Measurements from ENCODE around the gene SCRT2.

Gene SCRT2

DNA sequence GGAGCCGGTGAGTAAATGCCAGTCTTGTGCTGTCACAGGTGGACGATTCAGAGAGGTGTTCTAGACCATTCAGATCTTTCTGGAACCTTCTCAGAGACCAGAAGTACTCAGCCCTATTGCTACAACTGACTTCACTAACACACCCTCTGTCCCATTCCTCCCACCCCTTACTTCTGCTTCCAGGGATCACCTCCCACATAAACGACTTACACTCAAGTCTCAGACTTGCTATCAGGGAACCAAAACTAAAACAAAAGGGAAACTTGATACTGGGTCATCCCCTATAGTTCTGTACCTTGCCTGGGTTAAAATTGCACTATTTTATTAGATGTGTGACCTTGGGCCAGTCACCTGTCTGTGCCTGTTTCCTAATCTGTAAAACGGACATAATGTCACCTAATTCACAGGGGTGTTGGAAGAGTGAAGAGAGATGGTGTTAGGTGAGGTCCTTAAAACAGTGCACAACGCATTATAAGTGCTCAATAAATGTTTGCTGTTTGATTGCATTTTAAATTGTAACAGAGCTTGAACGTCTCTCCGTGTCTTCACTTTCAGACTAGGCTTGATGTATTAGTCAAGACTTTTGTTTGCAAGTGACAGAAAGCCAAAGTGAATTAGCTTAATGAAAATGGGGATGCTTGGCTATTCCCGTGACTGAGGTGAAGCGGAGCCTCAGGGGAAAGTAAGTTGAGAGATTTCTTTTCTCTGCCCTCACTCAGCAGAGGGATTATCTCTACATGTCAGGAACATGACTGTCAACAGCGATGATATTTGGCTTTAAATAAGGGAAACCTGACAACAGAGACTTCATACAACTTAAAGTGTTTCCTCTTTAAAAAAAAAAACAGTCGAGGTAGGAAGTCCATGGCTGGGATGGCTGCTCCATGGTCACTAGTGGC lies 19.6 kb downstream of the SCRT2 start:
- no peak for DNase-seq (ENCODE audit: extremely low read depth, low read depth)
- TF ChIP-seq, protein P1, sequence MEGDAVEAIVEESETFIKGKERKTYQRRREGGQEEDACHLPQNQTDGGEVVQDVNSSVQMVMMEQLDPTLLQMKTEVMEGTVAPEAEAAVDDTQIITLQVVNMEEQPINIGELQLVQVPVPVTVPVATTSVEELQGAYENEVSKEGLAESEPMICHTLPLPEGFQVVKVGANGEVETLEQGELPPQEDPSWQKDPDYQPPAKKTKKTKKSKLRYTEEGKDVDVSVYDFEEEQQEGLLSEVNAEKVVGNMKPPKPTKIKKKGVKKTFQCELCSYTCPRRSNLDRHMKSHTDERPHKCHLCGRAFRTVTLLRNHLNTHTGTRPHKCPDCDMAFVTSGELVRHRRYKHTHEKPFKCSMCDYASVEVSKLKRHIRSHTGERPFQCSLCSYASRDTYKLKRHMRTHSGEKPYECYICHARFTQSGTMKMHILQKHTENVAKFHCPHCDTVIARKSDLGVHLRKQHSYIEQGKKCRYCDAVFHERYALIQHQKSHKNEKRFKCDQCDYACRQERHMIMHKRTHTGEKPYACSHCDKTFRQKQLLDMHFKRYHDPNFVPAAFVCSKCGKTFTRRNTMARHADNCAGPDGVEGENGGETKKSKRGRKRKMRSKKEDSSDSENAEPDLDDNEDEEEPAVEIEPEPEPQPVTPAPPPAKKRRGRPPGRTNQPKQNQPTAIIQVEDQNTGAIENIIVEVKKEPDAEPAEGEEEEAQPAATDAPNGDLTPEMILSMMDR (IDR thresholded peaks at IDR 0.05; ENCODE audit: low read depth, low read length, missing control alignments) = no peak
- H3K4me3 ChIP-seq (replicated peaks; ENCODE audit: low read depth, low read length) = no peak overlapping the region

- H3K4me3 ChIP-seq (replicated peaks; ENCODE audit: low read depth, low read length) = no peak overlapping the region
- no peak for DNase-seq (ENCODE audit: extremely low read depth, low read depth)
- TF ChIP-seq, protein P1 (IDR thresholded peaks at IDR 0.05; ENCODE audit: low read depth, low read length, missing control alignments) = no peak
Measured at GRCh38 chr20:654417-654750, 21.2 kb downstream of the SCRT2 start.

GRCh38 chr20:653590-654416 lies 21.8 kb downstream of the SCRT2 start:
- peak overlapping the region; percentile 94 for H3K4me3 ChIP-seq (replicated peaks; ENCODE audit: low read depth, low read length)
- DNase-seq (ENCODE audit: extremely low read depth, low read depth) = no peak
- TF ChIP-seq, protein P1 (IDR thresholded peaks at IDR 0.05; ENCODE audit: low read depth, low read length, missing control alignments) = no peak

DNA sequence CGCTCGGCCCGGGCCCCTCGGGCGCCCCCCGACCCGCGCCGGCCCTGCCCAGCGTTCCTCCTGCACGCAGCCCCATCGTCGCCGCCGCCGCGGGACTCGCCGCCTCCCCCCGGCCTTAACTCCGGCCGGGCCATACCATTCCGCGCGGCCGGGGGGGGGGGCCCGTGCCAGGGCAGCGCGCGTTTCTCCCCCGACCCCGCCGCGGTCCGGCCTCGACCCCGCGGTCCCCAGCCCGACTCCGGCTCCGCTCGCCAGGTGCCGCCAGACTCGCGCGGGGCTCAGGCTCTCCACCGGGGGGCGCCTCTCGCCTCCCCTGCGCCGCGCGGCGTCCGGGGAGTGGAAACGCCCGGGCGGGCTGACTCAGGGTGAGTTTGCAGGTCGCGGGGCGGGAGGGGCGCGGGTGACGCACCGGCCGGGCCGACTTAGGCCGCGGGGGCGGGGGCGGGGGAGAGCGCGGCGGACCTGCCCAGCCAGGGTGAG lies 22.5 kb downstream of the SCRT2 start, which contains the start of gene SRXN1:
TSS of gene SRXN1 (minus strand) at position 91 of the 480 bp plus-strand sequence. CDS start at position 76, 15 bp downstream.
- peak within 1 kb of the TSS; percentile 94 for H3K4me3 ChIP-seq (replicated peaks; ENCODE audit: low read depth, low read length)
- no peak for DNase-seq (ENCODE audit: extremely low read depth, low read depth)
- TF ChIP-seq, protein P1 (IDR thresholded peaks at IDR 0.05; ENCODE audit: low read depth, low read length, missing control alignments) = peak; percentile 32

- no peak for DNase-seq (ENCODE audit: extremely low read depth, low read depth)
- peak overlapping the region; percentile 94 for H3K4me3 ChIP-seq (replicated peaks; ENCODE audit: low read depth, low read length)
- TF ChIP-seq, protein P1 (IDR thresholded peaks at IDR 0.05; ENCODE audit: low read depth, low read length, missing control alignments) = no peak
Measured at GRCh38 chr20:652615-653109, 22.9 kb downstream of the SCRT2 start.

DNA sequence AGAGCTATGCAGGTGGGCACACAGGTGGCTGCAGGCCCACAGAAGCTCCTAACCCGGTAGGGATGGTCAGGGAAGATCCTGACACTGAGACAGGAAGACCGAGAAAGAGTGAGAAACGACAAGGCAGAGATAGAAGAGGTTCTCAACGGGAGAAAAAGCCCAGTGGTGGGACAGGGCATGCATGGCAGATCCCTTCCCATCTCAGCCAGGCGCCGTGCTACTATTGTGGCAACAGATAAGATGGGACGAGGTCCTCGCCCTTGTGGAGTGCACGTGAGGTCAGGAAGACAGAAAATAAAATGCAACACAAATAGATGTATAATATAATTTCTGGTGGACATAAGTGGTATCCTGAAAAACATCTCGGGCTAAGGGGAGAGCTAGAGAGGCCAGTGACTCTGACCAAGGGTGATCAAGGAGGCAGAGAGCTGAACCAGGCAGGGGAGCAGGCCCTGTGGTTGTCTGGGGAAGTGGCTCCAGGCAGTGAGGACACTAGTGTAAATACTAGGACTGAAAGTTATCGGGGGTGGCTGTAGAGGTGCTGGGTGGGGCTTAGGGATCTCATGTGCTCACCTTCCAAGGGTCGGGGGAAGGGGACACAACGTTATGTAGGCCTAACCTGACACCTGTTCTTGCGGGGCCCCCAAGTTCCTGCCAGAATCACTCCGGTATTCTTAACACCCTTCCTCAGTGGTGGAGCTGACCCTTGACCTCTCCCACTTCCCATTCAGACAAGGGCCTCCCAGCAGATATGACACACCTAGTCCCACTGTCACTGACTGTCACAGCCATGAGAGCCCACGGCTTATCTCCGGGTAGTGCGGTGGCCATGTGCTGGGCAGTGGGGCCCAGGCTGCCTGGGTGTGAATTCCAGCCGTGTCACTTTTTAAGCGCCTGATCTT lies 23.6 kb downstream of the SCRT2 start:
- DNase-seq (ENCODE audit: extremely low read depth, low read depth) = no peak
- H3K4me3 ChIP-seq (replicated peaks; ENCODE audit: low read depth, low read length) = peak overlapping the region; percentile 94
- TF ChIP-seq, protein P1 (IDR thresholded peaks at IDR 0.05; ENCODE audit: low read depth, low read length, missing control alignments) = no peak

All from HFF-Myc (cell line).